GM12873 (cell line): ENCODE results near the gene CCSER1.

Source experiments
- CTCF ChIP-seq: IDR thresholded peaks from 2 replicates; pipeline ENCODE4 v1.5.1; 2012; ENCODE audit warnings: low read depth, mild to moderate bottlenecking, moderate library complexity, low read length, control low read depth; ENCODE audit not compliant: insufficient read depth; ENCODE audit errors: missing control alignments

Gene CCSER1

GRCh38 chr4:90171491-90171890 lies 44.3 kb downstream of the CCSER1 start:
- TF ChIP-seq CTCF = no peak

GRCh38 chr4:90174621-90175023 lies 47.4 kb downstream of the CCSER1 start:
- no peak for TF ChIP-seq CTCF

GRCh38 chr4:90181644-90182043 lies 54.5 kb downstream of the CCSER1 start:
- TF ChIP-seq CTCF = no peak

- TF ChIP-seq CTCF = no peak
These were observed 56.1 kb downstream of the CCSER1 start for GRCh38 chr4:90183254-90183653.

- TF ChIP-seq CTCF = no peak
These were observed 57.4 kb downstream of the CCSER1 start for GRCh38 chr4:90184560-90184959.

- no peak for TF ChIP-seq CTCF
These were observed 58.2 kb downstream of the CCSER1 start for GRCh38 chr4:90185416-90185815.

GRCh38 chr4:90186229-90186628 lies 59.0 kb downstream of the CCSER1 start:
- no peak for TF ChIP-seq CTCF
